NCI-H524 treated with DMSO at 0.1 percent for 48 hours (cell line): Measurements from ENCODE around the gene KATNB1.
A peak's percentile ranks its signal among the peaks of the same experiment; 100 is the strongest.
"Not testable (repeated sequence)": the region's sequence is repeated elsewhere in the genome, so short reads cannot be mapped to it uniquely, and the experiment has no call there.

ENCODE experiments used
- DNase-seq: peaks from one replicate; lab custom pipeline; 2025; lab: John Stamatoyannopoulos, UW

The KATNB1 gene

DNA sequence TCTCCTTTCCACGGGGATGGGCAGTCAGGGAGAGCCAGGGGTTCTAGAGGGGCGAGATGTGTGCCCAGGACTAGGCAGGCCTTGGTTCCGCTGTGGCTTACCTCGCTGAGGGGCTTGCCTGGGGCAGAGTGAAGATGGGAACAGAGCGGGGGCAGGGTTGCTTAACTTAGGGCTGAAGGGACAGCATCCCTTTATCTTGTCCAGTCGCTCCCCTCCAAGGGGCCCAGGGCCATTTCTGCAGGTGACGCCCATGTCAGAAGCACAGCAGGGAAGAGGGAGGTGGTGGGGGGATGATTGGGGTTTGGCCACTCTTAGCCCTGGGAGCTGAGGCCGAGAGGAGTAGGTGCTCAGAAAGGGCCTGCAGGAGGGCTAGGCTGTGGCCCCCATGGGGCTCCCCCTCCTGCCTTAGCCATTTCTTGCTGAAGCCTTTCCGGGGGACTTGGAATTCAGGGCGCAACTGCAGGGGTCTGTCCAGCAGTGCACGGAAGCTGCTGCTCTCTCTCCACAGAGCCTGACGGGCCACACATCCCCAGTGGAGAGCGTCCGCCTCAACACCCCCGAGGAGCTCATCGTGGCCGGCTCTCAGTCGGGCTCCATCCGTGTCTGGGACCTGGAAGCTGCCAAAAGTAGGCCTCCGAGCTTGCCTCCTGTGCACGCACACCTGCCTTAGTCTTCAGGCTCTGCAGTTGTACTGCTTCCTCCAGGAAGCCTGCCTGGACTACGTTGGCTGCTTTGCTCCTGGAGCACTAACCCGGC lies 8.5 kb downstream of the KATNB1 start:
- DNase-seq = no peak

DNA sequence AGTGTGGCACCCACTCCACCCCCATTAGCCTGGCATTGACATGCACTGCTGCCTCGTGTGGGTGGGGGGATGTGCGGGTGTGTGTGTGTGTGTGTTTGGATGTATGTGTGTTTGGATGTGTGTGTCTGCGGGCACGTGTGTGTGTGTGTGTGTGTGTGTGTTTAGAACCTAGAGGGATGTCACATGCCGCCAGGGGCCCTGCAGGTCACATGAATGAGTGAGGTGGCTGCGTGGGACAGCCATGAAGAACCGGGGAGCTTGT lies 9.0 kb downstream of the KATNB1 start:
- no peak for DNase-seq

DNA sequence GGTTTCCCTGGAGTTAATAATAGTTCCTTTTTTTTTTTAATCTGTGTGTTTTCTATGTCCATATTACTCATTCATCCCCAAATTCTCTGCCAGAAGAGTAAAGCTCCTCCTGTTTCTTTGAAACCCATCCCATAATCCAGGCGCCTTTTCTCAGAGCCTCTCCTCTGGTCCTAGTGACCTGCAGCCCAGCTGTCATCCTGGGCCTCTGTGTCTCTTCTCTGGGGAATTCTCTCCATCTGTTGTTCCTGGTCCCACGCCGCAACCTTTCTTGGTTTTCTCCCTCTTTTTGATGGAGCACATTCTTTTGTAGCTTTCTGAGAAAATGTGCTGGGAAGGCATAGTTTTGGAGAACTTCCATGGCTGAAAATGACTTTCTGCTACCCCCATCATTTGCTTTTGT lies 10.2 kb downstream of the KATNB1 start:
- peak; percentile 42 for DNase-seq

DNA sequence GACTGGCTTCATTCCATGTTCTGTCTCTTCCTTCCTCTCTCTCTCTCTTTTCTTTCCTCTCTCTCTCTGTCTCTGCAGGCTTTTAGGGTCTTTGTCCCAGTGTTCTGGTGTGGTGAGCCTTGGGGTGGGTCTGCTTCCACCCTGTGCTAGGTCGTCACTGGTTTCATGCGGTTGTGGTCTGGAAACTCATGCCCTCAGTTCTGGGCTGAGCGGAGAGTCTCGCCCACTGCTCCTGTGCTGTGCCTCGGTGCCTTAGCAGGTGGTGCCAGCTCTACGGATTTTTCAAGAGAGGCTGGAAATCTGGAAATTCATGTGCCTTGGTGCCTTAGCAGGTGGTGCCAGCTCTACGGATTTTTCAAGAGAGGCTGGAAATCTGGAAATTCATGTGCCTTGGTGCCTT lies 10.7 kb downstream of the KATNB1 start:
- DNase-seq = not testable (repeated sequence)

DNA sequence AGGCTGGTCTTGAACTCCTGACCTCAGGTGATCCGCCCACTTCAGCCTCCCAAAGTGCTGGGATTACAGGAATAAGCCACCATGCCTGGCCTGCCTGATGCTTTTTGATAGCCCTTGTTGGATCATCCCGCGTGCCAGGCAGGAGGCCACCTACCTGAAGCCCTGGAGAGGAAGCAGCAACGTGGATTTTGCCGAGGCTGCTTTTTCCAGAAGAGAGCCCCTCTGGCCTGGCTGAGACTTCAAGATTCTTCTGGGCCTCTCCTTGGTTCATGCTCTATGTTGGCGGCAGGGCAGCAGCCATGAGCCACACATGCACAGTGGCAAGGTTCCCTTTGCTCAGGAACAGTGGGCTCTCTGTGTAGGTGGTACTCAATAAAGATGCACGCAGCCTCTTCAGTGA lies 11.5 kb downstream of the KATNB1 start:
- no peak for DNase-seq

DNA sequence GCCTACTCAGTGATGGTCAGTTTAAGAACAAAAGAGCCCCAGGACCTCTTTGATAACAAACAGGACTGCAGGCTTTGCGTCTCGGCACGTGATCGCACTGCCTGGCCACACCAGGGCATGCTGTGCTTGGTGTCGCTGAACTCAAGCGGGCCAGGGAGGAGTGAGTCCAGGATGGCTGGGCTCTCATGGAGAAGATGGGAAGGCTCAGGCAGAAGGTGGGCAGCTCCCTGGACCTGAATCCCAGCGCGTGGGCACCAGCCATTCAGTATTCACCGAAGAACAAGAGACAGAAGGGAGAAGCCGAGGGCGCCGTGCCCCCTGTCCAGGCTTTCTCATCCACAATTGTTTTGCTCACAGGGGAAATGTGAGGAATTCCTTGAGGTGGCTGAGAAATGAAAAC lies 11.9 kb downstream of the KATNB1 start:
- DNase-seq = no peak

DNA sequence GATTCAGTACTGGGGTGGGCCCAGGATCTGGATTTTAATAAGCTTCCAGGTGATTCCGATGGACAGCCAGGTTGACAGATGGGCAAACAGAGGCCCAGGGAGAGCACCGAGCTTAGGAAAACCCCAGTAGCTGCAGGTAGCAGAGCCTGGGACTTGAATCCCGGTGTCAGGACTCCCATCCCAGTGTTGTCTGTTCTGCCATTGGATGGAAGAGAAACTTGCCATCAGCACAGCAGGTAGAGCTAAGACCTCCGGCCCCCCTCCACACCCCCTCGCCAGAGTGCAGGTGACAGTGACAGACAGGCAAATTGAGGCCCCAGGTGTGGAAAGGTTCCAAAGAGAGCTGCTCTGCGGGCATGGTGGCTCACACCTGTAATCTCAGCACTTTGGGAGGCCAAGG lies 12.4 kb downstream of the KATNB1 start:
- DNase-seq = no peak

DNA sequence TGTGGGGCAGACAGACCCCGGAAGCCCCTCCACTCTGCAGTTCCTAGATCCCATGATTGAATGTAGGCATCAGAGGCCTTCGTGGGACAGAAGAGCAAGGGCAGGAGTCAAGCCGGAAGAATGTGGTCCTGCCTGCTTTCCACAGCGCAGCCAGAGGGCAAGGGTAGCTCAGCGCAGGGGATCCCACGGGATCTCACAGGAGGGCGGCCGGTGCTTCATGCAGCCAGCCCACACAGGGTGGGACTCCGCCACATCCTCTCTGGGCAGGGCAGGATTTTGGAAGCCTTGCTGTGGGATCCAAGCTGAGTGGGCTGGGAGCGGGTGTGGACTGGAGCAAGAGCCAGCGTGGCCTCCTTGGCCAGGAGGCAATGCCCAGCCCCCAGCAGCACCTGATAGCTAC lies 13.0 kb downstream of the KATNB1 start:
- DNase-seq = no peak

DNA sequence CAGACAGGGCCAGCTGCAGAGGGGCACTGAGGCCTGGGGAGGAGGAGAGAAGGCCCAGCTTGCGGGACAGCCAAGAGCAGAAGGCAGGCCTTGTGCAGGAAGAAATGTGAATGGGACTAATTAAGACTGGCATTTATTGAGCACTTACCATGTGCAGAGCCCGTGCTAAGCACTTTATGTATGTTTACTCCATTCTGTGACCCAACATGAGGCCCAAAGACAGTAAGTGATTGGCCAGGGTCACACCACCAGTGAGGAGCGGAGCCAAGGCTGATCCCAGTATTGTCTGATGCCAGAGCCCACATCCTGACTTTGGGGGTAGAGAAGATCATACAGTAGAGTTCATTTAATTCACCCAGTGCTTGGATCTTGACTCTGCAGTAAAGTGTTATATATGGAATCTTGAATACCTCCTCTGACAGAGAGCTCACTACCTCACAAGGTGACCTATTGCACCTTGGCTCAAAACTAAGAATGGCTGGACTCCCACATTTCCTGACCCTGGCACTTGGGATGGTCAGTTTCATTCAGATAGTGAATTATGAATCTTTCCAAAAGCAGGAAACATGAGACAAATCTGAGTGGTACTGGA lies 13.6 kb downstream of the KATNB1 start:
- DNase-seq = no peak

DNA sequence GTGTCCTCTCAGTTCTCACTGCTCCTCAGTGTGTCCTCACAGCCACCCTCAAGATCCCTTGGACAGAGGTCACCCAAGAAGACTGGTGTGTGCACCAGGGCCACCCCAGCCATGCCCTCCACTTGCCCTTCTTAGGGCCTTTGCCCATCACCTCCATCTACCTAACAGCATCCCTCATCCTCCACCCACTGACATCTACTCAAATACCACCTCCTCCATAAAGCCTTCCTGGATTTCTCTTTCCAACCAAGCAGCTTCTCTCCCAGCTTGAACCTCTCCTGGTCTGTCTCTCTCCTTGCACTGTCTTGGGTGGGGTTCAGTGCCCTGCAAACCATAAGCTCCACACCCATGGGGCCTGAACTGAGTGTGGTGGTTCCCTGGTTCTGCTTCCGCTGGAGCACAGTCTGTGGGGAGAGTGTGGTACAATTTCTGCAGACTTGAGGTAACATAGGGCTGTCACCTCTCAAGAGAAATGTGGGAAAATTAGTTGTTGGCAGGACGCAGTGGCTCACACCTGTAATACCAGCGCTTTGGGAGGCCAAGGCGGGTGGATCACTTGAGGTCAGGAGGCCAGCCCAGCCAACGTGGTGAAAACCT lies 14.4 kb downstream of the KATNB1 start:
- no peak for DNase-seq

DNA sequence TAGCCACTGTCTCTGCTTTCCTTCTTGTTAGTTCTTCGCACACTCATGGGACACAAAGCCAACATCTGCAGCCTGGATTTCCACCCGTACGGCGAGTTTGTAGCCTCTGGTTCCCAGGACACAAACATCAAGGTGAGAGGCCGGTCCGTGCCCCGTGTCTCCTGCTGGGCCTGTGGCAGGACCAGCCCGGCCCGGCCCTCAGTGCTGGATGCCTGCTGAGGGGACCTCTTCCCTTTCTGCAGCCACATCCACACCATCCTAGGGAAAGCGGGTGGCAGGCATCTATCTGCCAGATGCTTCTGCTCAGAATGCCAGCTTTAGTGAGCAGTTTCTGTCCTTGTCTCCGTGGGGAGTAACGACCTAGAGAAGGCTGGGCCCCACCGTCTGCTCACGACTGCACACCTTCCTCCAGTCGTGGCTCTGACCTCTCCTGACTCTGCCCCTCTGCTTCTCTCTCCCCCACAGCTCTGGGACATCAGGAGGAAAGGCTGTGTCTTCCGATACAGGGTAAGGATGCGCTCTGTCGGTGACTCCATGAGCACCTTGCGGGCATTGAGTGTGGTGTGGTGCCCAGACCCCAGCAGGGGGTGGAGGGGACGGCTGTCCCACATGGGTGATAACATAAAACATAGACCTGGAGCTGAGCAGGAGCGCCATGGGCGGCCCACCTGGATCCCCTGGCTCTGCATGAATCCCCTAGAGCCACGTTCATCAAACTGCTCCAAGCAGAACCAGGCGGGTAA lies 15.4 kb downstream of the KATNB1 start:
- no peak for DNase-seq

DNA sequence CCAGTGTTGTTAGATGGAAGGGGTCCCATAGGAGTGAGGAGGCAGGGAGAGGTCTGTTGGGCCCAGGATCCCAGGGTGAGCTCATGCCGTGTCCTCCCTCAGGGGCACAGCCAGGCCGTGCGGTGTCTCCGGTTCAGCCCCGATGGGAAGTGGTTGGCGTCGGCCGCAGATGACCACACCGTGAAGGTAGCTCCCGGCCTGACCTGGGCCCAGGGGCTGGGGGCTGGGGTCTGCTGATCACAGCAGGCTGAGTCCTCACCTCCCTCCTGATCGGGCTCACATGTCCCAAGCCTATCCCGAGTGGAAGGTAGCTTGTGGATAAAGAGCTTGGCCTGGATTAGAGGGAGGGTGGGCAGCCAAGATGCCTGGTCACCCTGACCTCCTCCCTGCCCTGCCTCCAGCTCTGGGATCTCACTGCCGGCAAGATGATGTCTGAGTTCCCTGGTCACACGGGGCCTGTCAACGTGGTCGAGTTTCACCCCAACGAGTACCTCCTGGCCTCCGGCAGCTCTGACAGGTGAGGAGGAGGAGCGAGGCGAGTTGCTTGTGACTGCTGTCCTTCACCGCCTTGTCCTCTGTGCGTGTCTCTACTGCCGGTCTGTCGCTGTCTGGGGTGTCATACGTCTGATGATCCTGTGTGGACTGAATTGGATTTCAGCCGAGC lies 16.1 kb downstream of the KATNB1 start:
- DNase-seq = no peak

DNA sequence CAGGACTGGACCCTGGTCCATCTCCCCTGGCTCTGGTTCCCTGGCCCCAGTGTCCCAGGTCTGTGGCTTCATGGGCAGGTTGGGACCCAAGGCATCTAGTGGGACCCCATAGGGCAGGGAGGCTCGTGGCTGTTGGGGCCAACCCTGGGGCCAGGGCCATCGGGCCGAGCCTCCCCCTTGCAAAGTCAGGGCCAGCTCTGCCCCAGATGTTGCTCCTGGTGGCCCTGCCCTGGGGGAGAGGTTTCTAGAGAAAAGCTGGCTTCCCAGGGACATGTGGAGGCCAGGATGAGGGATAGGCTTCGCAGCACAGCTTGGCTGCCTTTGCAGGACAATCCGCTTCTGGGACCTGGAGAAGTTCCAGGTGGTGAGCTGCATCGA lies 16.6 kb downstream of the KATNB1 start:
- no peak for DNase-seq

DNA sequence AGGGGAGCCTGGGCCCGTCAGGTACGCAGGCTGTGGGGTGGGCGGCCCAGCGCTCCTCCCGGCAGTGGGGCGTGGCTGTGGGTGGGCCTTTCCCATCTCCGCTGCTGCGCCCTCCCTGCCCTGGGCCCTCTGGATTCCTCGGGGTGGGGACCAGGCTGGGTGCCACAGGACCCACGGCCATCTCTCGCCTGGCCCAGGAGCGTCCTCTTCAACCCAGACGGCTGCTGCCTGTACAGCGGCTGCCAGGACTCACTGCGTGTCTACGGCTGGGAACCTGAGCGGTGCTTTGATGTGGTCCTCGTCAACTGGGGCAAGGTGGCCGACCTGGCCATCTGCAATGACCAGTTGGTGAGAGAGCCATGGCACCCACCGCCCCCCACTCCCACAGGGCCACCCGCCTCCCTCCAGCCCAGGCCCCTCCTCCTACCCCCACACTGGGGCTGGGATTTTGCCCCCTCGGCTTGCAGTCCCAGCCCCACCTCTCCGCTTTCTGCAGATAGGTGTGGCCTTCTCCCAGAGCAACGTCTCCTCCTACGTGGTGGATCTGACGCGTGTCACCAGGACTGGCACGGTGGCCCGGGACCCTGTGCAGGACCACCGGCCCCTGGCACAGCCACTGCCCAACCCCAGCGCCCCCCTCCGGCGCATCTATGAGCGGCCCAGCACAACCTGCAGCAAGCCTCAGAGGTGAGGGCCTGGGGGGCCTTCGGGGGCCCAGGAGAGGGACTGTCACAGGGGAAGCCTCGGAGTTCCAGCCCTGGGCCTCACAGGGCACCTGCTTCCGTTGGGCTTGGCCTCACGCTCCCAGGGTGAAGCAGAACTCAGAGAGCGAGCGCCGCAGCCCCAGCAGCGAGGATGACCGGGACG lies 17.2 kb downstream of the KATNB1 start:
- no peak for DNase-seq

DNA sequence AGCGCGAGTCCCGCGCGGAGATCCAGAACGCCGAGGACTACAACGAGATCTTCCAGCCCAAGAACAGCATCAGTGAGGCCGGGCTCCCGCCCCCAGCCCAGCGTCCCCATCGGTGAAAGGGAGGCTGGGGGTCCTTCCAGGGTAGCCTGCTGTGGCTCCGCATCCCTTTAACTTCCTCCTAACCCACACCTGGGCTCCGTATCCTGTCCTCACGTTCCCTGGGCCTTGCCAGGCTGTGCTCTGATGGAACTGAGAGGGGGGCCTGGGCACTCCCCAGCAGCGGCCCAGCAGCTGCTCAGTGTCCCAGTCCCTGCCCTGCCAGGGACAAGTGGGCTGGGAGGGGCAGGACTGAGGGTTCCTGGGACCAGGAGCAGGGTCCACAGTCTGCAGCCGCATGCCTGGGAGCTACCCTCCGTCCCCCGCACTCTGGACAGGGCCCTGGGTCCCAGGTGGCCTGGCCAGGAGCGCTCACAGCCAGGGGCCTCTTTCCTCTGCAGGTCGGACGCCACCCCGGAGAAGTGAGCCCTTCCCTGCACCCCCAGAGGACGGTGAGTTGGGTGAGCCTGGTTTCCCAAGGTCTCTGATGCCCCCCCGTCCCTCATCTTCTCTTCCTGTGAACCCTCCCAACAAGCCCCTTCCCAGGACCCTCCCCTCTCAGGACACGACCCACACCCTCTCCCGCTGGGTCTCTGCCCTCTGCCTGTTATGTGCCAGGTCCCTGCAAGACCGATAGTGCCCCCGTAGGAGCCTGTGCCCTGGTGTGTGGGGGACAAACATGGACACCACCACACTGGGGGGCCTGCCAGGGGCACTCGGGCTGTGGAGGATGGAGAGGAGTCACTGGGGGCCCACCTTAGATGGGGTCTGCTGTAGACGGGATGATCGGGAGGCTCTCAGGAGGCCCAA lies 18.1 kb downstream of the KATNB1 start:
- no peak for DNase-seq

DNA sequence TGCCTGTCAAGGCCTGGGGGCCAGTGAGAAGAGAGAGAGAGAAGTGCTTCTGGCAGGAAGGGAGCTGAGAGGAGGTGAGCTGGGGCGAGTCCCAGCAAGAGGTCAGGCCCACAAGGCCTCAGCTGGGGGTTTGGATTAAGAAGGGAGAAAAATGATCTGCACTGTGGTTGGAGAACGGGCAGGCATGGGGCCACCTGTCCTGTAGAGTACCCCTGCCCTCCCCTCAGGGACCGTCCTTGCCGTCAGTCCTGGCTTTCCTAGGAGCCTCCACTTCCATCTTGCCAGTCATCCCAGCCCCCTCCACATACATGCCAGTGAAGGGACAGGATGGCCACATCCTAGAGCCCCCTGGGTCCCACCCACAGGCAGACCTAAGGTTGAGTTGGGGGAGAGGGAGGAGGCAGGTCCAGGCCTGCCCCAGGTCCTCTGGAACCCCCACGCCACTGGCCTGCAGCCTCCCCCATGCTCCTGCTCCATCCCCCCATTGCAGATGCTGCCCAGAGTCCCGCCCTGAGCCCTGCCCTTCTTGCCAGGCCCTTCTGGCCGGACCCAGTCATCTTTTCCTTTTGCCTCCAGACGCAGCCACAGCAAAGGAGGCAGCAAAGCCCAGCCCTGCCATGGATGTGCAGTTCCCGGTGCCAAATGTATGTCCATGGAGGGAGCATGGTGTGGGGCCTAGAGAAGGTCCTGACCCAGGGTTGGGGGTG lies 18.9 kb downstream of the KATNB1 start:
- no peak for DNase-seq

DNA sequence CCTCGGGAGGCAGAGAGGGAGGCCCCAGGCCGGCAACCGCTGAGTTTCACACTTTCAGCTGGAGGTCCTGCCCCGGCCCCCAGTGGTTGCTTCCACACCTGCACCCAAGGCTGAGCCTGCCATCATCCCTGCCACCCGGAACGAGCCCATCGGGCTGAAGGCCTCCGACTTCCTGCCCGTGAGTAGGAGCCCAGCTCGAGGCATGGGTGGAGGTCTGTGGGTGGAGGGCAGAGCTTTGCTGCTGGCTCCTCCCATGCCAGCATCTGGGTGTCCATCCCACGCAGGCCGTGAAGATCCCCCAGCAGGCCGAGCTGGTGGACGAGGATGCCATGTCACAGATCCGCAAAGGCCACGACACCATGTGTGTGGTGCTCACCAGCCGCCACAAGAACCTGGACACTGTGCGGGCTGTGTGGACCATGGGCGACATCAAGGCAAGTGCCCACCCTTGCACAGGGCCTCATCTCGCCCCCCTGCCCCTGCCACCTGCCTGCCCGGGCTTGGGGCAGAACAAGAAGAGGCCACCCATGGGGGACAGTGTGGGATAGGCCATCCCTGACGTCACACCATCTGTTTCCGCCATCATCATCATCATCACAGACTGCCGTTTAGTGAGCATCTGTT lies 19.6 kb downstream of the KATNB1 start:
- no peak for DNase-seq

DNA sequence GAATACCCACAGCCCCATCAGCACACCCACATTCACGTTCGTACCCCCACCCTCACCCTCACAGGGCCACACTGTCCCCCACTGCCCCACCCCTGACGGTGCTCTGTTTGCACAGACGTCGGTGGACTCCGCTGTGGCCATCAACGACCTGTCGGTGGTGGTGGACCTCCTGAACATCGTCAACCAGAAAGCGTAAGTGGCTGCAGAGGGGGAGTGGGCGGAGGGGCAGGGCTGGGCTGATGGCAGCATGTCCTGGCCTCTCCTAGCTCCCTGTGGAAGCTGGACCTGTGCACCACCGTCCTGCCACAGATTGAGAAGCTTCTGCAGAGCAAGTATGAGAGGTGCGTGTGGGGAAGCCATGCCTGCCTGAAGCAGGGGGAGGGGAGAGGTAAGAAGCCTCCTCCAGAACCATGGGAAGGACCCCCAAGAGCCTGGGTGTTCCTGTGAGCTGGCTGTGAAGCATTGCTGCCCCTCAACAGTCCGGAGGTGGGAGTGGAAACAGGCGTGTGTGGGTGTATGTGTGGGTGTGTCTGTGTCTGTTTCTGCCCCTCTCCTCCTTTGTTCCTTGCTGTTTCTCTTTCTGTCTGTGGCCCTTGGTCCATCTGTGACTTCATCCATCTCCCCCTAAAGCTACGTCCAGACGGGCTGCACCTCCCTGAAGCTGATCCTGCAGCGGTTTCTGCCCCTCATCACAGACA lies 20.3 kb downstream of the KATNB1 start:
- no peak for DNase-seq
